Retina (tissue), 1 donor: ENCODE data around the gene AHCYL2.
"Not testable (repeated sequence)": the region's sequence is repeated elsewhere in the genome, so short reads cannot be mapped to it uniquely, and the experiment has no call there.

Source experiments
- DNase-seq: peaks from one replicate; pipeline ENCODE4 v3.0.0-alpha.2; 2016

Gene AHCYL2

GRCh38 chr7:129354428-129355157 lies 129.8 kb downstream of the AHCYL2 start:
- no peak for DNase-seq

- DNase-seq, result no peak
Measured at GRCh38 chr7:129356176-129356575, 131.3 kb downstream of the AHCYL2 start.

GRCh38 chr7:129359176-129359575 lies 134.3 kb downstream of the AHCYL2 start:
- no peak for DNase-seq

- no peak for DNase-seq
Measured at GRCh38 chr7:129359638-129360037, 134.8 kb downstream of the AHCYL2 start.

- DNase-seq, result no peak
Measured at GRCh38 chr7:129361771-129362170, 136.9 kb downstream of the AHCYL2 start.

GRCh38 chr7:129362496-129362895 lies 137.7 kb downstream of the AHCYL2 start:
- no peak for DNase-seq

- DNase-seq, result no peak
Measured at GRCh38 chr7:129367349-129367699, 142.5 kb downstream of the AHCYL2 start.

GRCh38 chr7:129367700-129368388 lies 143.0 kb downstream of the AHCYL2 start:
- DNase-seq, result peak; percentile 81

- peak; percentile 57 for DNase-seq
Measured at GRCh38 chr7:129368389-129368986, 143.7 kb downstream of the AHCYL2 start.

GRCh38 chr7:129369447-129369846 lies 144.6 kb downstream of the AHCYL2 start:
- DNase-seq, result not testable (repeated sequence)

GRCh38 chr7:129370812-129371211 lies 146.0 kb downstream of the AHCYL2 start:
- no peak for DNase-seq

- DNase-seq, result no peak
Measured at GRCh38 chr7:129371487-129371886, 146.7 kb downstream of the AHCYL2 start.

- no peak for DNase-seq
Measured at GRCh38 chr7:129373651-129374428, 149.0 kb downstream of the AHCYL2 start.

GRCh38 chr7:129375141-129375938 lies 150.5 kb downstream of the AHCYL2 start:
- peak; percentile 74 for DNase-seq

- peak; percentile 19 for DNase-seq
Measured at GRCh38 chr7:129376076-129376777, 151.4 kb downstream of the AHCYL2 start.

- no peak for DNase-seq
Measured at GRCh38 chr7:129376778-129377700, 152.2 kb downstream of the AHCYL2 start.

GRCh38 chr7:129381710-129382484 lies 157.1 kb downstream of the AHCYL2 start:
- no peak for DNase-seq

GRCh38 chr7:129383542-129384132 lies 158.8 kb downstream of the AHCYL2 start:
- no peak for DNase-seq

- DNase-seq, result no peak
Measured at GRCh38 chr7:129385116-129385515, 160.3 kb downstream of the AHCYL2 start.
